Mesodermal cell (in vitro differentiated cells): Measurements from ENCODE around the gene MPST.

Experiments used
- H3K27ac ChIP-seq: 2 replicates; pipeline ENCODE4 v1.7.0; 2013; ENCODE audit warnings: mild to moderate bottlenecking, low read depth, low read length, moderate library complexity; ENCODE audit not compliant: severe bottlenecking
- H3K36me3 ChIP-seq: 2 replicates; pipeline ENCODE4 v1.7.1; 2013; ENCODE audit warnings: mild to moderate bottlenecking, low read length, moderate library complexity; ENCODE audit not compliant: control insufficient read depth, insufficient read depth
- H3K4me1 ChIP-seq: one replicate; pipeline ENCODE4 v1.7.1; 2013; ENCODE audit warnings: mild to moderate bottlenecking, low read length; ENCODE audit not compliant: insufficient read depth, control insufficient read depth, poor library complexity, severe bottlenecking
- H3K4me3 ChIP-seq: 2 replicates; pipeline ENCODE4 v1.7.0; 2013; ENCODE audit warnings: low read length, control low read depth, mild to moderate bottlenecking; ENCODE audit not compliant: insufficient read depth, poor library complexity, severe bottlenecking; ENCODE audit errors: extremely low read depth
- H3K9me3 ChIP-seq: 2 replicates; pipeline ENCODE4 v1.7.1; 2013; ENCODE audit warnings: mild to moderate bottlenecking, low read length, moderate library complexity; ENCODE audit not compliant: control insufficient read depth
- WGBS, 2 experiments: methylation state at CpG; one replicate each; pipeline ENCODE4 v1.1.5; 2013; ENCODE audit warnings: missing lambda C conversion rate in 2 of 2; ENCODE audit not compliant: insufficient coverage in 2 of 2; 5-methylcytosine and 5-hydroxymethylcytosine counted together

Gene MPST

GRCh38 chr22:37057796-37058510 lies 38.4 kb downstream of the MPST start:
- H3K36me3 ChIP-seq, result peaks cover 56% of the 10 kb centered on the region
- 85 to 91% methylated on average over 9 to 11 of the region's 12 CpGs for whole genome bisulfite sequencing, 2 experiments
- peaks cover 5% of the 10 kb centered on the region for H3K4me1 ChIP-seq
- no peaks in the 10 kb centered on the region for H3K9me3 ChIP-seq
- H3K4me3 ChIP-seq, result no peak overlapping the region
- H3K27ac ChIP-seq, result no peak overlapping the region

DNA sequence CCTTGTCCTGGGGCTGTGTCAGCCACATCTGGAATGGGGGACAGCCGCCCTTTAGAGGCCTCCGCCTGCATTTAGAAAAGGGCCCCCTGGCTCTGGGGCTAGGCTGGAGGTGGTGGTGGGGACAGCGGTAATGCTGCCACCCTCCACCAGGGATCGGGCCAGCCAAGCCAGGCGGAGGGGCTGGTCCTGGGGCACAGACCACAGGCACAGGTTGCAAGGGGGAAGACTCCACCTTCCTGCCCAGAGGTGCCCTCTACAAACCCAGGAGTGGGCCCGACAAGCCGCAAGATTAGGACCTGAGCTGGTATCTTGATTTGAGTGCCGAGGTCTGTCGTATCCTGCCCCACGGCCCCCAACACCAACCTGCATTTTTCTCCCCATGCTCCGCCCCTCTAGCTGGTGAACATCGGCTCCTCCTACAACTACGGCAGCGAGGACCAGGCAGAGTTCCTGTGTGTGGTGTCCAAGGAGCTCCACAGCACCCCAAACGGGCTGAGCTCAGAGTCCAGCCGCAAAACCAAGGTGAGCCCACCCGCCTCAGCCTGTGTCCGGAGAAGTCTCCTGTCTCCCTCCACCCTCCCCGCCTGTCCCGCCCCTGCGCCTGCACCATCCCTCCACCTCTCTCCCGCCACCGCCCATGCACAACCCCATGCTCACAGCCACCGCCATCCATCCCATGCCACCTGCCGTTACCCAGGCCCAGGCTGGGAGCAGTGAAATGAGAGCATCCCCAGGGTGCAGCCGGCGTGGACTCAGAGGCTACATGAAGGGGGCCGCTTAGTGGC lies 39.6 kb downstream of the MPST start:
- peaks cover 5% of the 10 kb centered on the region for H3K4me1 ChIP-seq
- H3K27ac ChIP-seq, result no peak overlapping the region
- H3K36me3 ChIP-seq, result peaks cover 47% of the 10 kb centered on the region
- no peak overlapping the region for H3K4me3 ChIP-seq
- no peaks in the 10 kb centered on the region for H3K9me3 ChIP-seq
- WGBS, 2 experiments, result 91 to 95% methylated on average over 18 to 23 of the region's 28 CpGs

DNA sequence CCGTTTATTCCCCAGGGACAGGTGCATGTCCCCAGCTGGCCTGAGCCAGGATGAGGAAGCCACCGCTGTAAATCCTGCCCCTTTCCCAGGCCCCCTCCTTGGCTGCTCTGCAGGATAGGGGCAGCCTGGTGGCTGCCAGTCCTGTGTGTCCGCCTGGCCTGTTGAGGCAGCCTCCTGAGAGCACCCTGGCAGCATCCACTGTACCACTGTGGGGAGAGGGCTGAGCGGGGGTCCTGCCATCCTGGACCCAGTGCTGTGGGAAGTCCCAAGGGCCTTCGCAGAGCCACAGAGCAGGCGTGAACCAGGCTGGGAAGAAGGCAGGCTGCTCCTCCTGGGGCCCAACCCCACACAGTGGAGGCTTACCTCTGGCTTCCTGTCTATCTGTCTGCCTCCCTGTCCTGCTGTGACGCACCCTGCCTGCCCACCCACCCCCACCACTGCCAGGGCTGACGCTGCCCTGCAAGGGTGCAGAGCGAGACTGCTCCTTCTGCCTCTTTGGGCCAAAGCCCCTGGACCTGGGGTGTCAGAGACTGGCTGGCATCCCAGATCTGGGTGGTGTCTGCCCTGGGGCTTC lies 40.4 kb downstream of the MPST start:
- H3K4me3 ChIP-seq, result no peak overlapping the region
- WGBS, 2 experiments, result 95 to 99% methylated on average over 6 to 7 of the region's 9 CpGs
- H3K4me1 ChIP-seq, result peaks cover 5% of the 10 kb centered on the region
- no peak overlapping the region for H3K27ac ChIP-seq
- peaks cover 45% of the 10 kb centered on the region for H3K36me3 ChIP-seq
- no peaks in the 10 kb centered on the region for H3K9me3 ChIP-seq

DNA sequence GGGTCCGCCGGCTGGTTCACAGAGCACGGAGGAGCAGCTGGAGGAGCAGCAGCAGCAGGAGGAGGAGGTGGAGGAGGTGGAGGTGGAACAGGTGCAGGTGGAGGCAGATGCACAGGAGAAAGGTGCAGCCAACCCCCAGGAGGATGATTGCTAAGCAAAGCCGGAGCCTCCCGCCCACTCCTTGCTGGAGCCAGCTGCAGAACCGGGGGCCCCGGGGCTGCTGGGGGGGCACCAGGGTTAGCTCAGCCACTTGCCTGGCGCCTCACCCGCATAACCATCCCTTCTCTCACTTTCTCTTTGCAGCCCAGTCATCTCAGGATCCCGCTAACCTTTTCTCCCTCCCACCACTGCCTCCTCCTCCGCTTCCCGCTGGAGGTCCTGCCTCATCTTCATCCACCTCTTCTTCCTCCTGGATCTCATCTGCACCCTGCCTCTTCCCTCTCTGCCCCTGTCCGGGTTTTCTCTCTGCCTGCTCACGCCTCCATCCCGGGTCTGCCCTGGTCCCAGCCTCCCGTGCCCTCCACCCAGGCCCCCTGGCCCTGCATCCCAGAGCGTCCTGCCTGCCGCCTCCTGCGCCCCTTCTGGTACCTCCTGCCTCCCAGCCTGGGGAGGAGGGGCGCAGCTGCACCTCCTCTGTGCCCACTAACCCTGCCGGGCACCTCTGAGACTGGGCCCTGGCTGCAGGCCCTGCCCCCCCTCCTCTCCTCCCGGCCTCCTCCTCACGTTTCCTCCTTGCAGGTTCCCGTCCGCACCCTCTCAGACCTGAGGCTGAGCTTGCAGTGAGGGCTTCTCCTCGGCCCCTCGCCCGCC lies 41.5 kb downstream of the MPST start:
- WGBS, 2 experiments, result 87 to 88% methylated on average over 15 to 17 of the region's 28 CpGs
- Histone ChIP-seq H3K9me3 (no peaks in the 10 kb centered on the region), H3K27ac (no peak overlapping the region), H3K36me3 (peaks cover 37% of the 10 kb centered on the region), H3K4me3 (no peak overlapping the region), H3K4me1 (peaks cover 5% of the 10 kb centered on the region)

DNA sequence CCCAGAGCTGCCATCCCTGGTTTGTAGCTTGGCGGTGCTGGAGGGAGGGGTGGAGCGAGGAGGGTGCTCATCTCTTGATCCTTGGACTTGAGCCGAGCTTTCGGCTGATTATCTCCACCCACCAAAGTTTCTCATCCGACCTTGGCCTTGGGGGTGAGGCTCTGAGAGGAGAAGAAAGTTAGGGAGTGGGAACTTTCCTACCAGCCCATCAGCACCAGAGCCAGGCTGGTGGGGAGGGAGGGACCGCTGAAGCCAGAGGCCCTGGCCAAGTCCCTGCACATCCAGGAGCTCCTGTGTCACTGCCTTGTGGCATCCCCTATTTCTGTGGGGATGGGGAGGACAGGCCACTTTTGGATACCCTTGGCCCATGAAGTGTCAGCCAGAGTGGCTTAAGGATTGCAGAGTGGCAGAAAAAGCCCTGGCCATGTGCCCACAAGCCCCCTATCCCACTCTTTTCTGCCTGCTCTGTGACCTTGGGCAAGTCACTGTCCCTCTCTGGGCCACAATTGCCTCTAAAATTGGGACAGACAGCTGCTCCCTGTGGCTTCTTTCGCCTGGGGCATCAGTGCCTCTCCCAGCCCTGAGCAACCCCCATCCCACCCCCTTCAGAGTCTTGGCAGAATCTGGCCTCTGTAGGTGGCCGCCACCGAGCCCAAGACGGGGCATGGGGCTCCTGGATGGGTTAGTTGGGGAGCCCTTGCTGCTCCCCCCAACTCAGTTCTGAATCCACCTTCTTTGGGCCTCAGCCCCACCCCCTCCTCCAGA lies 42.3 kb downstream of the MPST start:
- H3K27ac ChIP-seq, result no peak overlapping the region
- 83 to 93% methylated on average over 1 to 3 of the region's 10 CpGs for WGBS, 2 experiments
- H3K4me1 ChIP-seq, result peaks cover 5% of the 10 kb centered on the region
- no peaks in the 10 kb centered on the region for H3K9me3 ChIP-seq
- H3K36me3 ChIP-seq, result peaks cover 31% of the 10 kb centered on the region
- no peak overlapping the region for H3K4me3 ChIP-seq

GRCh38 chr22:37062376-37062675 lies 42.8 kb downstream of the MPST start:
- Histone ChIP-seq H3K36me3 (peaks cover 26% of the 10 kb centered on the region), H3K4me1 (peaks cover 5% of the 10 kb centered on the region), H3K4me3 (no peak overlapping the region), H3K9me3 (no peaks in the 10 kb centered on the region), H3K27ac (no peak overlapping the region)
- 57 to 63% methylated on average over 1 to 4 of the region's 7 CpGs for WGBS, 2 experiments

DNA sequence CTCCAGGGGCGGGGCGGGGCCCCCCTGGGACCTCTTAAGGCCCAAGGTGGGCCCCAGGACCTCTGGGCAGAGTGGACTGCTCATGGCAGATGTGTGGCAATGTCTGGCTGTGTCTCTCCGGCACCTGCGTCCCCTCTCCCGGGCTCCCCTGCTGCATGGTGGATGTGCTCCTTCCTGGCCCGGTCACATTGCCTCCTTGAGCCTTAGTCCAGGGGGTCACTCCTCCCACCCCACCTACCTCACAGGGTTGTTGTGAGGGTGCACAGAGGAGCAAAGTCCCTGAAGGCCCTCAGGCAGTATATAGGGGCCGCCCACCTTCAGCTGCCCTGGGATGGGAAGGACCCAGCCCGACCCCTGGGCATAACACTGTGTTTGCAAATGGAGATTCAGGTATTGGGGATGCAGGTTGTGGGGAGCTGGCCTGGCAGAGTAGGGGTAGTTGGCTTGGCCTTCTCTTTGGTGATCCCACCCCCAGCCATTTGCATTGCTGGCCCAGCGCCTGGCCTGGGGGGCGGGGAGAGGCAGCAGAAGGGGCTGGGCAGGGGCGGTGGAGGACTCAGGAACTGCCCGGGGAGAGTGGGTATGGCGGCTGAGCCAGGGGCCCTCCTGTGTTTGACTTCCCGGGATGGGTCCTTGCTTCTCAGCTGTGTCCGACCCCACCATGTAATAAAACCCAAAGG lies 43.3 kb downstream of the MPST start:
- Histone ChIP-seq H3K9me3 (no peaks in the 10 kb centered on the region), H3K27ac (no peak overlapping the region), H3K4me3 (no peak overlapping the region), H3K4me1 (peaks cover 5% of the 10 kb centered on the region), H3K36me3 (peaks cover 20% of the 10 kb centered on the region)
- 65% methylated on average over 7 to 14 of the region's 15 CpGs for WGBS, 2 experiments

GRCh38 chr22:37063431-37064420 lies 44.2 kb downstream of the MPST start:
- Histone ChIP-seq H3K4me3 (no peak overlapping the region), H3K9me3 (no peaks in the 10 kb centered on the region), H3K36me3 (peaks cover 12% of the 10 kb centered on the region), H3K27ac (no peak overlapping the region), H3K4me1 (peaks cover 5% of the 10 kb centered on the region)
- WGBS, 2 experiments, result 92% methylated on average over 24 to 26 of the region's 28 CpGs

- H3K4me1 ChIP-seq, result peaks cover 5% of the 10 kb centered on the region
- no peak overlapping the region for H3K27ac ChIP-seq
- H3K9me3 ChIP-seq, result no peaks in the 10 kb centered on the region
- H3K4me3 ChIP-seq, result no peak overlapping the region
- WGBS, 2 experiments, result 90 to 94% methylated on average over 8 to 11 of the region's 11 CpGs
- peaks cover 4% of the 10 kb centered on the region for H3K36me3 ChIP-seq
These were observed 45.0 kb downstream of the MPST start for GRCh38 chr22:37064553-37064952.
